KMS-11 (cell line): ENCODE data around the gene NECTIN1.

Source experiments
- H2AFZ ChIP-seq: fragments of 200-600 bp; sonication (generic); 2 replicates; pipeline ENCODE4 v1.6.1; 2016; ENCODE audit warnings: antibody characterized with exemption, mixed run types, low read depth
- H3K27ac ChIP-seq: fragments of 200-600 bp; sonication (generic); 2 replicates; pipeline ENCODE4 v1.6.1; 2016; ENCODE audit warnings: mild to moderate bottlenecking, mixed run types
- H3K27me3 ChIP-seq: fragments of 200-600 bp; sonication (generic); 2 replicates; pipeline ENCODE4 v1.6.1; 2017; ENCODE audit warnings: mild to moderate bottlenecking, low read depth, mixed run types, moderate library complexity; ENCODE audit not compliant: insufficient read depth
- H3K36me3 ChIP-seq: fragments of 200-600 bp; sonication (generic); 2 replicates; pipeline ENCODE4 v1.6.1; 2017; ENCODE audit warnings: mild to moderate bottlenecking, mixed run types; ENCODE audit not compliant: insufficient read depth
- H3K4me1 ChIP-seq: fragments of 200-600 bp; sonication (generic); 2 replicates; pipeline ENCODE4 v1.6.1; 2016; ENCODE audit warnings: mild to moderate bottlenecking, low read depth, mixed run types; ENCODE audit not compliant: poor library complexity, severe bottlenecking
- H3K4me2 ChIP-seq: fragments of 200-600 bp; sonication (generic); 2 replicates; pipeline ENCODE4 v1.7.0; 2016; ENCODE audit warnings: mild to moderate bottlenecking, mixed run types
- H3K4me3 ChIP-seq: fragments of 200-600 bp; sonication (generic); IDR thresholded peaks from 2 replicates; pipeline ENCODE4 v1.6.1; 2017; ENCODE audit warnings: low read depth, low read length, mixed read lengths; ENCODE audit not compliant: insufficient read depth
- H3K79me2 ChIP-seq: fragments of 200-600 bp; sonication (generic); 2 replicates; pipeline ENCODE4 v1.6.1; 2016; ENCODE audit warnings: low read depth, mixed run types; ENCODE audit not compliant: insufficient read depth
- H3K9ac ChIP-seq: fragments of 200-600 bp; sonication (generic); 2 replicates; pipeline ENCODE4 v1.6.1; 2016; ENCODE audit warnings: mild to moderate bottlenecking, mixed run types
- H4K20me1 ChIP-seq: fragments of 200-600 bp; sonication (generic); 2 replicates; pipeline ENCODE4 v1.6.1; 2016; ENCODE audit warnings: mild to moderate bottlenecking, mixed run types; ENCODE audit not compliant: insufficient read depth
- TF ChIP-seq, protein P1 (sequence below): fragments of 200-600 bp; sonication (generic); conservative IDR thresholded peaks from 2 replicates; pipeline ENCODE4 v1.6.1; 2017; ENCODE audit warnings: low read depth, mild to moderate bottlenecking, antibody characterized with exemption, low read length, moderate library complexity, mixed read lengths

The NECTIN1 gene

DNA sequence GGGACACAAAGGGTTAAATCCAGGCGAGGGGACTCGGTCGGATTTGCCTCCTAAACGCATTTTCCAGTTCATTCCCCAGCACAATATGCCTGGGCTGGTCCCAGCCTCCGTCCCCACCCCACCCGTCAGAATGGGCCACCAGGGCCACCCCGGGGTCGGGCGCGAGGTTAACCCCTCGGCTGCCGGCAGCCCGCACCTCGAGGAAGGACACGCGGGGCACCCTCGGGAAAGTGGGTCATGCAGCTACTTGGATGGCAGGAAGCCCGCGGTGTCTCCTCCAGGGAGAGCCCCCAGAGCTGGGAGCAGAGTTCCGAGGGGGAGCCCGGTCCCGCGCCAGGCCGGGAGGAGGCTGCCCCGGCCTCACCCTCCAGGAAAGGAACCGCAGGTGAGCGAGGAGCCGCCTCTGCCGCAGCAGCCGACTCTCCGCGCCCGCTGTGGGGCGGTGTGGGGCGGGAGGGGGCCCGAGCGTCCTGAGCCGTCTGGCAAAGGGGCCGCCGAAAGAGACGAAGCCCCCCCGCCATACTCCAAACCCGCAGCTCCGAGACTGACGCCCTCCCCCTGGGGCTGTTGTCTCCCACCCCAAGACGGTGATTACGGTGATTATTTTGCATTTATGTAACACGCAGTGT, 1.4 kb downstream of the NECTIN1 start:
- Histone ChIP-seq H3K27me3 (no peaks in the 10 kb centered on the region), H3K4me1 (peaks cover 14% of the 10 kb centered on the region), H3K36me3 (no peaks in the 10 kb centered on the region), H3K27ac (no peak overlapping the region), H4K20me1 (no peaks in the 10 kb centered on the region), H3K4me2 (peak overlapping the region; percentile 42; the same call in 1 of the 2 replicates), H3K9ac (peak overlapping the region; percentile 35; the same call in 1 of the 2 replicates), H3K79me2 (peaks cover 18% of the 10 kb centered on the region; the same call in 1 of the 2 replicates), H2AFZ (peak overlapping the region; percentile 26; the same call in 1 of the 2 replicates), H3K4me3 (no peak overlapping the region)
- TF ChIP-seq, protein P1, sequence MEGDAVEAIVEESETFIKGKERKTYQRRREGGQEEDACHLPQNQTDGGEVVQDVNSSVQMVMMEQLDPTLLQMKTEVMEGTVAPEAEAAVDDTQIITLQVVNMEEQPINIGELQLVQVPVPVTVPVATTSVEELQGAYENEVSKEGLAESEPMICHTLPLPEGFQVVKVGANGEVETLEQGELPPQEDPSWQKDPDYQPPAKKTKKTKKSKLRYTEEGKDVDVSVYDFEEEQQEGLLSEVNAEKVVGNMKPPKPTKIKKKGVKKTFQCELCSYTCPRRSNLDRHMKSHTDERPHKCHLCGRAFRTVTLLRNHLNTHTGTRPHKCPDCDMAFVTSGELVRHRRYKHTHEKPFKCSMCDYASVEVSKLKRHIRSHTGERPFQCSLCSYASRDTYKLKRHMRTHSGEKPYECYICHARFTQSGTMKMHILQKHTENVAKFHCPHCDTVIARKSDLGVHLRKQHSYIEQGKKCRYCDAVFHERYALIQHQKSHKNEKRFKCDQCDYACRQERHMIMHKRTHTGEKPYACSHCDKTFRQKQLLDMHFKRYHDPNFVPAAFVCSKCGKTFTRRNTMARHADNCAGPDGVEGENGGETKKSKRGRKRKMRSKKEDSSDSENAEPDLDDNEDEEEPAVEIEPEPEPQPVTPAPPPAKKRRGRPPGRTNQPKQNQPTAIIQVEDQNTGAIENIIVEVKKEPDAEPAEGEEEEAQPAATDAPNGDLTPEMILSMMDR: no peak

DNA sequence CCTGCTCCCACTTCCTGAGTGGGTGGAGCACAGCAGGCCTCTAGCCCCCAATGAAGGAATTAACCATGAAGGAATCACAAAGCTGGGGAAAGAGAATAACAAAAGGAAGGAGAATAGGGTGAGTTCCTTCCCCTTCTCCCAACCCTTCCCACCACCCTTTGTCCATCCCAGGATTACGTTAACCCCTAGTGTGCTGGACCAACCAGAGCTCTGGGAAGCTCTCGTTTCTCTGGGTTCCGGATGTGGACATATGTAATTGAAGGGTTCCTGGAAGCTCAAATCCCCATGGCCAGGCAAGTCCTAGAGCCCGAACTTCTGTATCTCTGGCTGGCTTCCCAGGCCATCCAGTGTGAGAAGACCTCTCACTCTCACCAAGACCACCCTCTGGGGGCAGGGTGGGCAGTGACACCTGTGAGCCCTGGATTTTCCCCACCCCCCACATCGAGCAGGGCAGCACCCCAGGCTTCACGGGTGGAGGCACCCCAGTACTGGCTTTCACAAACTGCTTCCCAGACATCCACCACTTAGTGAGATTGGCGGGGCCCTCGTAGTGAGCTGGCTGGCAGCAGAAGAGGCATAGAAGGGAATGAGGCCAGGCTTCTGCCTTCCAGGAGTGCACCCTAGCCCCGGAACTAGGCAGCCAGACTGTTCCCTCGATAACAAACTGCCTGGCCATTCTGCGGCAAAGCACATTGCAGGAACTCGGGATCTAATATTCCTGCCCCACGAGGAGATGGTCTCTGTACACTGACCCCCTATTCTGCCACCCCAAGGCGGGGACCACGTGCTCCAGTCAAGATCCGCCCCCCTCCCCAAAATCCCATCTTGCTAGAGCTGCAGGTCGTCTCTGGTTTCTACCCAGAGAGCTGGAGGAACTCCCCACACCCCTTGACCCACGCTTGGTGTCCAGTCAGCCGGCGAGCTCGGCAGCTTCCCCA, 2.1 kb downstream of the NECTIN1 start:
- no peaks in the 10 kb centered on the region for H3K27me3 ChIP-seq
- H4K20me1 ChIP-seq: no peaks in the 10 kb centered on the region
- peaks cover 22% of the 10 kb centered on the region for H3K4me1 ChIP-seq
- no peak overlapping the region for H3K27ac ChIP-seq
- H2AFZ ChIP-seq: no peak overlapping the region
- H3K4me2 ChIP-seq: peak overlapping the region; percentile 42; the same call in 1 of the 2 replicates
- H3K4me3 ChIP-seq: no peak overlapping the region
- peak overlapping the region; percentile 35; the same call in 1 of the 2 replicates for H3K9ac ChIP-seq
- TF ChIP-seq, protein P1: no peak
- H3K36me3 ChIP-seq: no peaks in the 10 kb centered on the region
- peaks cover 18% of the 10 kb centered on the region; the same call in 1 of the 2 replicates for H3K79me2 ChIP-seq

DNA sequence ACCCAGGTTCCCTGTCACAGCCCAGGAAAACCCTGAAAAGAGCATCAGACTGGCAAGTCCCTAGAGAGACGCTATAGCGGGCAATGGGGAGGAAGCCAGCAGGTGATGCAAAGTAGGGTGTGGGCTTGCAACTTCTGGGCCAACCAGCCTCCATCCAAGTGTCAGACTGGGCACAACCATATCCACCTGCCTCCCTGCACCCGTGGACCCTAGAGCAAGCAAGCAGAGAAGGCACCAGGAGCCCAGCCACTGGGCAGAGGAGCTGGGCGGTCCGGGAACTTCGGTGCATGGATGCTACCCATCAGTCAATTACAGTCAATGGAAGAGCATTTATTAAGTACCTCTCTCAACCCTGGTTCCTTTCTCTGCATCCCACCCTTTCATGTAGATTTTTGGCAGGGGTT, 2.8 kb downstream of the NECTIN1 start:
- H3K9ac ChIP-seq: no peak overlapping the region
- no peaks in the 10 kb centered on the region for H3K27me3 ChIP-seq
- H2AFZ ChIP-seq: no peak overlapping the region
- no peak overlapping the region for H3K27ac ChIP-seq
- H4K20me1 ChIP-seq: no peaks in the 10 kb centered on the region
- H3K79me2 ChIP-seq: peaks cover 18% of the 10 kb centered on the region; the same call in 1 of the 2 replicates
- H3K4me1 ChIP-seq: peaks cover 25% of the 10 kb centered on the region
- TF ChIP-seq, protein P1: no peak
- H3K36me3 ChIP-seq: no peaks in the 10 kb centered on the region
- H3K4me3 ChIP-seq: no peak overlapping the region
- H3K4me2 ChIP-seq: peak overlapping the region; percentile 21; the same call in 1 of the 2 replicates

DNA sequence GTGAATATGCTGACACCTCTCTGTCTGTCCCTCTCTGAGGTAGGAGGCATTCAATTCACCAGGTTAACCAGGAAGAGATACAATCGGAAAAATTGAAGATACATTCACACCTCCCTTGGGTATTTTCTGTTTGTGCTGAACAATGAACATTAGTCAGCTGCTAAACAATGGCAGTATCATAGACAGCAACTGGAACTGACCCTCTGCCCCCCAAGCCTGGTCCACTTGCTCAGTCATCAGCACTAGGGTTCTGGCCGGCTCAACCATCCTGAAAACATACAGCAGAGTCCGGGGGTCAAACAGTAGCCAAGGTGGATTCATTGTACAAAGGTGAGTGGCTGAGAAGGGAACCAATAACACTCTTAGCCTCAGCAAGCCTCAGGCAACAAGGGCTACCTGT, 4.0 kb downstream of the NECTIN1 start:
- Histone ChIP-seq H3K27ac (no peak overlapping the region), H3K4me3 (no peak overlapping the region), H2AFZ (no peak overlapping the region), H3K4me2 (no peak overlapping the region), H3K36me3 (no peaks in the 10 kb centered on the region), H4K20me1 (no peaks in the 10 kb centered on the region), H3K4me1 (peaks cover 25% of the 10 kb centered on the region), H3K9ac (no peak overlapping the region), H3K79me2 (peaks cover 18% of the 10 kb centered on the region; the same call in 1 of the 2 replicates), H3K27me3 (no peaks in the 10 kb centered on the region)
- TF ChIP-seq, protein P1: no peak
